ENCODE measurements around the gene PTPN5. TPM values are rescaled to one million over a fixed set of nuclear protein-coding genes. Genes with fewer than 3 reads are reported as not detected.
"Not testable (repeated sequence)": the region's sequence is repeated elsewhere in the genome, so short reads cannot be mapped to it uniquely, and the experiment has no call there.

PTPN5 gene
- total RNA-seq (2014; rRNA removed; shearing (Covaris generic)): not detected in 2 replicates
- not detected in 2 replicates for polyA plus RNA-seq (2015; cell fraction: cytosol; rRNA removed)
- polyA plus RNA-seq (2015; cell fraction: nucleus; rRNA removed): 0.16 TPM in 1 of 2 replicates, not detected in the other

- no peak for DNase-seq (ENCODE audit: low read depth)
Measured at GRCh38 chr11:18791207-18791968, at the start of gene PTPN5. Gene PTPN5, minus strand, starts transcription at chr11:18791798. Its CDS starts 19,840 bp downstream, at chr11:18771958.

DNA sequence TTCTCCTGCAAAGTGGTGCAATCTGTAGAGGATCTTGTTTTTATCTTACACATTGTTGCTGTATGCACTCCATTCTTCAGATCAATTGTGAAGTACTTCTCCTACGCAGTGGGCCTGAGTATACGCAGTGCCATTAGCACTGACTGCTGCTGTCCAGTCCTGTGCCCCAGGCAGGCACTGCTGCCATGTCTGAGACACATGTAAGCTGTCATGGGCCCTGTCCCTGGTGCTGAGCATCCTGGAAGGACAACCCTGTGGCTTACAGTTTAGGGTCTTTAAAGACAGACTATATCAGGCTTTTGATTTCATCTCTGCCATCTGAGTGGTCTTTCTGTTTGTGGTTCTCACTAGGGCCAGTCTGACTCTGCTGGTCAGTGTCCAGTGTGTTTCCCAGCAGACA is 44.8 kb upstream of the PTPN5 start:
- DNase-seq (ENCODE audit: low read depth): no peak

DNA sequence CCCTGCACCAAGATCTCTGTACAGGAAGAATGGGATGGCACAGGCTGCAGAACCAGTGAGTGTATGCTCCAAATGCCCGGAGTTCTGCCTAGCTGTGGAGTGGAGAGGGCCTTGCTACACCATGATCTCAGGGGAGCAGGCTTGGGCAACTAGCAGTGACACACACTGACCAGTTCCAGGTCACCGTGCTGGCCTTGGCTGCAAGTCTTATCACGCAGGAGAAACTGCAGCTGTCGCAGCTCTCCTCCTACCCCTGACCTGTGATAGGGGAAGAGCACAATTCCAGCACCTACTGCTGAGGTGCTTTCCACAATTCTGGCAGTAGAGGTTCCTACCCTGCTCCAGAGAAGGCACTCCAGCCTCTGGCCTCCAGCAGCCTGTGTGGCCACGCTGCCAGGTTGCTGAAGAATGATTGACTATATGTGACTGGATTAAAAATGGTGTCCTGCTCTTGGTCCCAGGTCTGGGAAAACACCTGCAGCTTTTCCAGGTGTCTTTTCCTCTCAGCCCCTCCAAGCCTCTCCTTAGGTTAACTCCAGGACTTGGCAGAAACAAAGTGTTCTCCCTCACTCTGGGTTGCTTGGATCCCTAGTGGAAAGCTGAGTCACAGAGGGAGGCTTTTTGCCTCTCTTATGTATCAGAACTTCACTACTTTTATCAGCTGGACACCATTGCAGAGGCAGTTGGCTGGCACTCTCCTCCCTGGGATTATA is 43.3 kb upstream of the PTPN5 start:
- no peak for DNase-seq (ENCODE audit: low read depth)

- not testable (repeated sequence) for DNase-seq (ENCODE audit: low read depth)
Measured at GRCh38 chr11:18820160-18820559, 28.6 kb upstream of the PTPN5 start.

- no peak for DNase-seq (ENCODE audit: low read depth)
Measured at GRCh38 chr11:18804199-18804999, 12.8 kb upstream of the PTPN5 start.

DNA sequence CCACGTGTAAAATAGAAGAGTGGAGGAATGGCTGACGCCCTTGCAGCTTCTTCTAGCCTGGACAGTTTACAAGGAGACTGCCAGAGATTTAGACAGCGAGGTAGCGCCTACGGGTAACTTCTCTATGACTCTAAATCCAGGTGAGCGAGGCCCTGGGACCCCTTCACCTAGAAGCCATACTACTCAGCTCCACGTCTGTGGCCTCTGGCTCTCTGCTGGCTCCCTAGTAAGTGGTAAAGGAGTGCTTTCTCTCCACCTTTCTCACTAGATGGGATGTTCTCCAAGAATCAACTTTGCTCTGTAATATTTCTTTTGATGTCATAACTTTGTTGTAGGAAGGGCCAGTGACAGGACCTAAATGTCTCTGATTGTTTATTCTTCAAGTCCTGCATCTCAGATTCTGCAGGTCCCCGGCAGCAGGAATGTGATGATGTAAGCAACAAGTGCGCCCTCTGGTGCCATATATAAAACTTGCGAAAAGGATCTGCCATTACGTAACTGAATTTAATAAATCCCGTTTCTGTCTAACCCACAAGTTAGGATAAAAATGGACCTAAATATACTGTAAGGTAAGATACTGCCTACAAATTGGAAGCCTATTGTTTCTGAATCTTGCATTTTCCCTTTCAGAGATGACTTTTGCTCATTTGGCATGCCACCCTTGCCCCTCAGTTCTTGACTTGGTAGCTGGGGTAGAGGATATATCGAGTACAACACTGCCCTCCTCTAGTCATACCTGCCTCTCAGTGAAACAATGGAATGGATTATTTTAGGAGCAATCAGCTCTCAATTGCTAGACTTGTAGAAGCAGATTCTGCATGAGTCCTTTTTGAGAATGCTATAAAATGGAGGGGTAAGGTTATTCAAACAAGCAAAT is 11.0 kb upstream of the PTPN5 start:
- DNase-seq (ENCODE audit: low read depth): peak; percentile 59

DNA sequence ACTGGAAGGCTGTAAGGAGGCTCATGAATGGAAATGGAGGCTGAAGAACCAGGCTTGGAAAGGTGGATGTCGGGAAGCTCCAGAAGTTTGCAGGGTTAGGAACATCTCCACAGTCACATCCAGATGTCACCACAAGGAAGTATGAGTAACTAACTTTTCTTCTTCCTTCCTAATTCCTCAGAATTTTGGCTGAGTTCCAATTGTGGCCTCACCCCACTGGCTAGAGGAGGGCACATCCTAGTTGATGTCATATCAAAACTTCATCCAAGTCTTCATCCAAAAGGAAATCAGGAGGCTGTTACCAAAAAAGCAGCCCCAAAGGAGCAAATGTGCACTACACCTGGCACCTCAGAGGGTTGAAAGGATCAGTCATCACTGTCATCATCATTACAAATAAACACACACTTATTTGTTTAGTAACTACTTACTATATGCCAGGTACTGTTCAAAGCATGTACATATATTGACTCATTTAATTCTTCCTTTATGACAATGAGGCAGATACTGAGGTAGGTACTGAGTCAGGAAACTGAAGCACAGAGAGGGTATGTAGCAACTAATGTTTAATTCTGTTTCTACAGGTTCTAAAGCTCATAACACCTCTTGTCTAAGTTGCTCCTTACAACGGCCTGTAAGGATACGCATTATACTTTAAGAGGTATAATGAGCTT is 7.3 kb upstream of the PTPN5 start:
- DNase-seq (ENCODE audit: low read depth): no peak

- DNase-seq (ENCODE audit: low read depth): no peak
Measured at GRCh38 chr11:18794956-18795355, 3.4 kb upstream of the PTPN5 start.

GRCh38 chr11:18792827-18793226 is 1.2 kb upstream of the PTPN5 start:
- DNase-seq (ENCODE audit: low read depth): no peak

DNA sequence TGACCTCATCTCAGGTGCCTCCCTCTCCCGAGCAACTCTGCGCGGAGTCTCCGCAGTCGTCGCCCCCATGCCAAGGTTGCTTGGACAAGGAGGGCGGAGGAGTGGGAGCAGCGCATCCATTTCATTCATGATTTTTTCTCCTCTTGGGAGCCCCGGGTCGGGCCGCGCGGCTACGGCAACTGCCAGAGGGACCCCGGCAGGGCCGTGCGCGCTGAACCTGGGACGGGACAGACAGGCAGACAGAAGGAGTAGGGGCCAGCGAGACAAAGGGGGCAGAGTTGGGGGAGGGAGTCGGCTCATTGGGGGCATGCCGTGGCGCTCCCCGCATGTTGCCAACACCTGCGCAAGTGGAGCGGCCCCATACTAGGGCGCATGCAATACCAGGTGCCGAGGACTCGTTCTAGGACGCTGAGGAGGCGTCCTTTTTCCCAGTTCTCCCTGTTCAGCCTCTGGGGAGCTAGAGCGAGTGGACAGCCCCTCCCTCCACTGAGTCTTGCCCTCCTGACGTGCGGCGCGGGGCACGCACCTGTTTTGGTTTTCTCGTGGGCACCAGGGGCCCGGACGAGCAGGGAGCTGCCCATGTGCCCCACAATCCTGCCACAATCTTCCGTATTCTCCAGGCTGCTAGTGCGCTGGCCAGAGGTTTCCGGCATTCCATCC is 501 bp upstream of the PTPN5 start:
- DNase-seq (ENCODE audit: low read depth): no peak

GRCh38 chr11:18790883-18791206 is 753 bp downstream of the PTPN5 start:
- DNase-seq (ENCODE audit: low read depth): no peak

GRCh38 chr11:18789942-18790341 is 1.7 kb downstream of the PTPN5 start:
- DNase-seq (ENCODE audit: low read depth): no peak

GRCh38 chr11:18785411-18785810 is 6.2 kb downstream of the PTPN5 start:
- DNase-seq (ENCODE audit: low read depth): no peak

DNA sequence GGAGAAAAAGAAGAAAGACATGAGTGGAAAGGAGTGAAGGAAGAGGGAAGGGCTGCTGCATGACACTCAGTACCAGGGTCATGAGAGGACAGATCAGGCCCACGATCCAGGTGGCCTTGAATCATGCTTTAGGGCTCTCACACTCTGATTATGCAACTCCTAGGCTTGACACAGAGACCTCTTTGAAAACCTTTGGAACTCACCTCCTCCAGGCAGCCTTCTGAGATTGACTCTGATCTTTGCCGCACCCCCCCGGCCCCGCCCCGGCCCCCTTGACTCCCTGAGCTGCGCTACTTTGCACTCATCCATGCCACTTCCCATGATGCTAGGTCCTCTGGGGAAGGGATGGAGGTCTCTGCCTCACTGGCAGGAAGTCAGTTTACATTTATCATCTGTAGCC is 10.7 kb downstream of the PTPN5 start:
- DNase-seq (ENCODE audit: low read depth): no peak

DNA sequence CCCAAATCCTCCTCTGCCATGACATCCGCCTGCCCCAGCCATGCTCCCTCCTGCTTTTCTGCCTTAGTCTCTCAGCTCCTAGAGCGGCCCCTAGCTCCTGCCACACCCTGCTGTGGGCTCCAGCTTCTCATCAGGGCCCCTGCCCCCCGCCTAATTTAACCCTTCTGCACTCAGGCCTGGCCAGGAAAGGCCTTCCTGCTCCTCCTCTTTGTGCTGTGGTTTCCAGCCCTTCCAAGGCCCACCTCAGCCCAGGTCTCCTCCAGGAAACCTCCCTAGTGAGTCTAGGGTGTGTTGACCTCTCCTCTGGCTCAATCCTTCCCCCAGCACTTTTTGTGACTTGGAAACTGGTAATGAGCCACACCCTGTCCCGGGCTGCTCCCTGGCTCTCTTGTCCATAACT is 11.3 kb downstream of the PTPN5 start:
- DNase-seq (ENCODE audit: low read depth): no peak

DNA sequence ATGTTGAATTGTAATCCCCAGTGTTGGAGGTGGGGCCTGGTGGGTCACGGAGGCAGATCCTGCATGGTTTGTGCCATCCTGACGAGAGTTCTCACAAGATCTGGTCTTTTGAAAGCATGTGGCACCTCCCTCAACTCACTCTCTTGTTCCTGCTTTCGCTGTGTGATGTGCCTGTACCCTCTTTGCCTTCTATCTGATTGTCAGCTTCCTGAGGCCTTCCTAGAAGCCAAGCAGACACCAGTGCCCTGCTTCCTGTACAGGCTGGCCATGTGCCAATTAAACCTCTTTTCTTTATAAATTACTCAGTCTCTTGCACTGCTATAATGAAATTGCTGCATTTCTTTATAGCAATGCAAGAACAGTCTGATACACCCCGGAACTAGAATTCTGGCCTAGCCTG is 13.1 kb downstream of the PTPN5 start:
- DNase-seq (ENCODE audit: low read depth): no peak

GRCh38 chr11:18776324-18776723 is 15.3 kb downstream of the PTPN5 start:
- DNase-seq (ENCODE audit: low read depth): no peak

GRCh38 chr11:18775492-18776292 is 15.9 kb downstream of the PTPN5 start:
- peak; percentile 53 for DNase-seq (ENCODE audit: low read depth)

GRCh38 chr11:18774801-18775200 is 16.8 kb downstream of the PTPN5 start:
- DNase-seq (ENCODE audit: low read depth): no peak

Data from HT1080 (cell line).